GM21576 (cell line): ENCODE results near the gene ANKH.
"Not testable (repeated sequence)": the region's sequence is repeated elsewhere in the genome, so short reads cannot be mapped to it uniquely, and the experiment has no call there.

Source experiments
- ATAC-seq: cut with Tn5 transposase; IDR thresholded peaks from one replicate; pipeline ENCODE4 v1.9.1; 2021; ENCODE audit warnings: mild to moderate bottlenecking, moderate library complexity; ENCODE audit not compliant: unreplicated experiment

Gene ANKH

DNA sequence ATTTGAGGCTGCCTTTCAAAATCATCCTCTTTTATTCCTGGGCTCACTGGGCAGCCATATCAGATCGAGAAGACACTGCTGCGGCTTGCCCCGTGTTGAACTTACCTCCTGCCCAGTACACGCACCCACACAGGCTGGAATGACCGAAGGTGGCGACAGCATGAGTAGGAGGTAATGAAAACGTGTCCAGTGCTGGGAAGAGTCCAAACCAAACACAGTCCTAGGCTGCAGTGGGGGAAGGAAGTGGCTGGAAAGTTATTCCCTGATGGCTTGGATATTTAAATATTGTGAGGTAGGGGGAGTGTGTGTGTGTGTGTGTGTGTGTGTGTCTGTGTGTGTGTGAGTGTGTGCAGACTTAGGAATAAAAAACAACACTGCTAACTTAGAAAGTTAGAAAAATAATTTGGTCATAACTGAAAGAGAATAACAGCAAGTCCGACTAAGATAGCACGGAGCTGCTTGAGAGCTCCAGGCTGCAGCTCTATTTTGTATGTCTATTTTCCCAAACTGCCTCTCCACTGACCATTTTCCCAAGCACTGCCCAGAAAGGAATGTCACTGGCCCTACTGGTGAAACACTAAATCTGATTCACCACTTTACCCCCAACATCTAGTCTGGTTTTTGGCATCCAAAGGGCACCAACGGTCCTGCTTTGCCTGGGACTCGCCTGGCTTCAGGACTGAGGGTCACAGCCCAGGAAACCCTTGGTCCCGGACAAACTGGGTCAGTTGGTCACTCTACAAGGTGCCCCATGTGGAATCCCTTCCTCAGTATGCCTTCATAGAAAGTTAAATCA, 41.2 kb downstream of the ANKH start:
- ATAC-seq = no peak

DNA sequence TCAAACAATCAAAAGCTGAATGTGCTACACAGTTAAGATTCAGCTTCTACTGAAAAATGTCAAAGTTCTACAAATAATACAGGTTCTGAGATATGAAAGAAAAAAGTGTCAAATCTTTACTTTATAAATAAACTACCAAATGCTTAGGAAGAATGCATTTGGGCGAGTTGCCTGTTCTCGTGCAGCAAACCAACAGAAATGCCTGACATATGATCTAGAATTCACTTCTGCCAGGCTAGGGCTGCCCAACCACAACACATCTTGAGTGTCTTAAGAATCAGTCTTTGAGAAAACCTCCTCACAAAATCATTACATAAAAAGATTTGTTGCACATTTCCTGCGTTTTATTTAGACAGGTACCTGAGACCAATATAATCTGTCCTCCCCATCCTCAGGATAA, 42.2 kb downstream of the ANKH start:
- ATAC-seq = no peak

DNA sequence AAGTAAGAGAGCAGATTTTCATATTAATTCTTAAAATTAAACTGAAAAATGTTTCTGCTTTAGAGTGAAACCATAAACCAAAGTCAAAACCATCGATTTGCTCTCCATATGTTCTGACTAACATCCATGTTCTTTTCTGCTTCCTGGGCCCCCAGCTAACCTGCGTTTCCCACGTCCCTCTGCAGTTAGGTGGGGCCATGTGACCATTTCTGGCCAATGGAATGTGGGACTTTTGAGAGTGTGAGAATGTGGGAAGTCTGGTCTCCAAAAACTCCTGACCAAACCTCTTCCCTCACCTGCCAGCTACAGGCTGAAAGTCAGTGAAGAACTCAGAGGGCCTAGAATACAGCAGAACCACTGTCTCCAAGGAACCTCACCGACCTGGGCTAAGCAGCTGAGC, 44.9 kb downstream of the ANKH start:
- no peak for ATAC-seq

DNA sequence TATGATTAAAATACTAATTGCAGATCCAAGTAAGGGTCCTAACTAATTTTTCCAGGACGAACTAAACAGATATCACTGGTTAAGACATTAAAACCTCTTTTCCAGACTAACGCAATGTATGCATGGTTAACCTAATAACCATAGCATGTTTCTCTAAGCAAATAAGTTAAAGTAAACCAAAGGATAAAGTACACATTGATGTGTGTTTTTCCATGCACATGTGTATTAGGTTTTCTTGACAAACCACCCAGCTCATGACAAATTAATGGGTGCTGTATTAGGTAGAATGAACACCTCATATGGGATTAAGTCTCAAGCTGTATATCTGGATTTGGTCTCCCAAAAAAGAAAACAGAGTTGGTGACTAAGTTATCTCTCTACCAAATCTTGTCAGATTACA, 45.6 kb downstream of the ANKH start:
- no peak for ATAC-seq

DNA sequence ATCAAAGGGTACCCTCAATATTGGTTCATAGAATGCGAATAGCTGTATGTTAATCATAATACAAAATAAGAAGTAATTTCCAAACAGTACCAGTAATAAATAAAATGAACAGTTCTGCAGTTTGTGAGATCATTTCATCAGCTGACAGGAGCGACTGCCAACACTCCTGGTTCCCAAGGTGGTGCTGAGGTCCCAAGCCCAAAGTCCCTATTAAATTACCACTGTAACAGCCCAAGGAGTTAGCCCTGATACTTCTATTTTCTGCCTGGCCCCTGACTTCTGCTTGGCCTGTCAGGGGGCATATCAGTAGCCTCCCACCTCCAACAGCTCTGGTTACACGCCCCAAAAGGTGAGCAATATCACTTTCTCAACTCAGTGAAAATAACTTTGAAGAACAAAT, 47.1 kb downstream of the ANKH start:
- ATAC-seq = no peak

DNA sequence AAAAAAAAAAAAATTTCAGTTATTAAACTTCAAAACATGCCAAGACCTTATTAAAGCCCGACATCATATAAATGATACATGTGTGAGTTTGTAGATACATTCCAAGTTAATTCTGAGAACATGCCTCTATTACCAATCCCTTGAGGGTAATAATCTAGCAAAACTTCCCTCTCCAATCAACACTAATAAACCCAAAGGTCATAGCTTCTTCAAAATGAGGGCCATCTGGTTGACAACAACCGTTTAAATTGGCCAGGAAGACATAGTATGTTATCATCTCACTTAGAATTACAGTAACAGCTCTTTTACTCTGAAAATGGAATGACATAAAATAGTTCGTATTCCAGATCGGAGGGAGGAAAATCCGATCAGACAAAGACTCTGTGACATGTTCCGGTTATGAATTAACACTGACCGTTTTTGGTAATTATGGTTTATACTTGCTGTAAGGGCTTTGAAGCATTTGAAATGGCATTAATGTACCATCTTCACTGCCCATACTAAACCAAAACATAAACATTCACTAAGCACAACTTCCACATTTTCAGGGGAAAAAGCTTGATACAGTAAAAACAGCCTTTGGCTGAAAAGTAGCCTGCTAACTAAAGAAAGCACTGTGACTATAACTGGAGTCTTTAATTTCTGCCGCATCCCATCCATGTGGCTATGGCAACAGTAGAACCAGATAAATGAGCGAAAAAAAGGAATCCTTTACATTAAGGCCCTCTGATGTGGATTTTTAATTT, 50.3 kb downstream of the ANKH start:
- no peak for ATAC-seq

DNA sequence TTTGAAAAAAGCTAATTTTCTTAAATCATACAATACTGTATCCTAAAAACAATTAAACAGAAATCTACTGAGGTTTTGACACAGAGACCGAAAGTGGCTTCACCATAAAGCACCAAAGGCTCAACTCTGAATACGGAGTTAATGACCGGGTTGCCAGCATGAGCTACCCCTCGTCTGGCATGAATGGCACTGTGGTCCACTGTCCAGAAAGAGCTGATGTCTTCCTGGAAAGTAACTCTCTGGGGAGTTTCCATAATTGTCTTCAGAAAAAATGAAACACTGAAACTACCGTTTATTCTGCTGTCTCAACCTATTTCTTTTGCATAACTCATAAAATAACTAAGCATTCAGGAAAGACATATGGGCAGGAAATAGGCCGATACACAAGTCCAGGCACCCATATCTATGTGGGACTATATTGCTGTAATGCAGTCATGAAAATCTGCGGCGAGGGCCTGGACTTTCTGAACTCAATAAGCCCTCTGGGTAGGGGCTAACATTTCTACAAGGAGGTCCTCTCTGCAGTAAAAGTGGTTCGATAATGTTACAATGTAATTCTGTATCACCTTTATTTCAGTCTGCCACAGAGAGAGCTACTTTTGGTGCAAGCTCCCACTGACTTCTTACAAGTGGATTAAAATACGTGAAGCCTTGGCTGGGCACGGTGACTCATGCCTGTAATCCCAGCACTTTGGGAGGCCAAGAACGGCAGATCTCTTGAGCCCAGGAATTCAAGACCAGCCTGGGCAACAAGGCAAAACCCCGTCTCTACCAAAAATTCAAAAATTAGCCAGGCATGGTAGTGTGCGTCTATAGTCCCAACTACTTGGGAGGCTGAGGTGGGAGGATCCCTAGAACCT, 52.4 kb downstream of the ANKH start:
- no peak for ATAC-seq

DNA sequence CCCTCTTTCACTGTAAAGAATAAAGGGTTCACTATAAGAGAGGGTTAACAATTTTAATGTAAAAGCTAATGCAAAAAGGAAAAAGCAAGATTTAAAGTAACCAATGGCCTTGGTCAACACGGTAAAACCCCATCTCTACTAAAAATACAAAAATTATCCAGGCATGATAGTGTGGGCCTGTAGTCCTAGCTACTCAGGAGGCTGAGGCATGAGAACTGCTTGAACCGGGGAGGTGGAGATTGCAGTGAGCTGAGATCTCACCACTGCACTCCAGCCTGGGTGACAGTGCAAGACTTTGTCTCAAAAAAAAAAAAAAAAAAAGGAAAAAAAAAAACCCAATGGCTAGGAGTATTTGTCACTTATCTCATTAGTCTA, 53.8 kb downstream of the ANKH start:
- not testable (repeated sequence) for ATAC-seq

DNA sequence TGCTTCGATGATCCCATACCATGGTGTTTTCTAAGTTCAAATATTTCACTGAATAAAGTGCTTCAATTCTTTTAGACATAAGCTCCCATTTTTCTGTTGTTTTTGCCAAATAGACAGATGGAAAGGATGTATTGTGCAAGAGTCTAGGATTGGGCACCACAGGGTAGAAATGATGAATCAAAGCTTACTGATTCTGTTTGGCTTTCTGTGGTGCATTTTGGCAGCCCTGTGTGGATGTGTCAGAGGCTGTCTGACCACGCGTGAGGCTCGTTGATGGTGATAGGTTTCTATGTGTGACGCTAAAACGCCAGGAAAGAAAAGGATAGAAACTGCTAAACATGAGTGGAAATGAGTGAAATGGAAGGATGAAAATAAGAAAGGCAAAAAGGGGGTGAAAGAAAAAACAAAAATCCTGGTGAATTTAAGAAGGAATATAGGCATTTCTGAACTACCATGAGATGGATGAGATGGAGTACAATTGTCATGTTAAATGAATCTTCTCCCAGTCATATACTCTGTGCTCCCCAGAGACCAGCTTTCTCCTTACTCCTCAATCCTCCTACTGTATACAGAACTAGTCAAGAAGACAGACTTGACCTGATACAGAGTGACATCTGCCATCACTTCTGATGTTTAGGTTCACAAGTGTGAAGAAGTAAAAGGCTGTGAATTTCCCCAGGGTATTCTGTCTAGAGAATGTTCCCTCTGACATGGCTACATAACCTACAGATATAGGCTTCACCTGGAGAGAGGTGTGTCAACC, 54.4 kb downstream of the ANKH start:
- no peak for ATAC-seq

DNA sequence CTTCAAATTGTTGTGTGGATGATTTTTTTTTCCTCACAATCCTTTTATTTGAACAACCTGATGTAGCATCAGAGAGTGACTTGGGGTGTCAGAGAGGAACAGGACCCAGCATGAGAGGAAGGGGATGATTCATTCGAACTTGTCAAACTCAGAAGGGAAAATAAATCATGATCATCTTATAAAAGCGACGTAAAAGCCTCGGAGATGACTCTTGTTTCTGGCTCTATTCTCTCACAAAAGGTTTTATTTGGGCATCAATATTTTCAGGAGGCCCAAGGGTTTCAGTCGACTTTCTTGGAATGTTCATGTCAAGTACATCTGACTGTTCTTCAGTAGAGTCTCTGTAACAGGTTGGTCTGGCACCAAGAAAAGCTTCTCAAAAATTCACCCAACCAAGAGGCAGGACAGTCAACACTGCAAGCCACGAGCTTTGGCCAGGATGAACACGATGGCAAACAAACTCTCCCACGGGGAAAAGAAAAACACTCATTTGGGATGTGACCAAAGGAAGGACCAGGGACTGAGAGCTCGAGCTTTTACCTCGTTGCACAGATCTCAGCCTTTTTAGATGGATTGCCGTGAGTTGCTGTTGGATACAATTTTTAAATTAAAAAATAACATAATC, 55.1 kb downstream of the ANKH start:
- no peak for ATAC-seq

DNA sequence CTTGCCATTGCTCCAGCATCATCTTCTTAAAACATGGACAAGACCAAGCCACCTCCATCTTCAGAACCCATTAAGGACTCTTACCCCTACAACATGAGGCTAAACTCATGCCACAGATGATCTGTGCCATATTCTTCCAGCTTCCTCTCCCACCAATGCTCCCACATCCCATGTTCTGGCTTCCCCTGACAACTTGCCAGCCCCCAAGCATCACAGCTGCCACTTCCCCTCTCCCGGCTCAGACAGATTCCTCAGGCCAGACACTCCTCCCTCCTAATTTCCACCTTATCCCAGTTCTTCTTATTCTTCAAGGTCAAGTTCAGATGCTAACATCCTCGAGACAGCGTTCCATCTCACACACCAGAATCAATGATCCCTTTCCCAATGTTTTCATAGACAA, 57.8 kb downstream of the ANKH start:
- ATAC-seq = no peak

DNA sequence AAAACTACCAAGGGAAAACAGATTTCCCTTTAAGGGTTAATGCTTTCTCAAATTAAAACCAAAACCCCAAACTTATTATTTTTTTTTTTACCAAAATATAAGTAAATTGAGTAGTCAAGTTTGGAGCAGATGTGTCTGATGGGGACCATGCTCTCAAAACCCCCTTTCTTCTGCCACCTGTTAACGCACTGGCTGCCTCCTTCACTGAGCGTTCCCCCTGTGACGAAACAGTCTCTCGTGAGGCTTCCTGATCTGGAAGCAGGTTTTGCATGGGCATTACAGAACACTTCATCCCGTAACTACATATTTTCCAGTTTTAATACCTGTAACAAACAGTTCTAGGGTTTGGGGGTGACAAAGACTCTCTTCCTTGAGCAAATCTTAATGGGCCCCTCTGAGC, 59.4 kb downstream of the ANKH start:
- ATAC-seq = no peak

DNA sequence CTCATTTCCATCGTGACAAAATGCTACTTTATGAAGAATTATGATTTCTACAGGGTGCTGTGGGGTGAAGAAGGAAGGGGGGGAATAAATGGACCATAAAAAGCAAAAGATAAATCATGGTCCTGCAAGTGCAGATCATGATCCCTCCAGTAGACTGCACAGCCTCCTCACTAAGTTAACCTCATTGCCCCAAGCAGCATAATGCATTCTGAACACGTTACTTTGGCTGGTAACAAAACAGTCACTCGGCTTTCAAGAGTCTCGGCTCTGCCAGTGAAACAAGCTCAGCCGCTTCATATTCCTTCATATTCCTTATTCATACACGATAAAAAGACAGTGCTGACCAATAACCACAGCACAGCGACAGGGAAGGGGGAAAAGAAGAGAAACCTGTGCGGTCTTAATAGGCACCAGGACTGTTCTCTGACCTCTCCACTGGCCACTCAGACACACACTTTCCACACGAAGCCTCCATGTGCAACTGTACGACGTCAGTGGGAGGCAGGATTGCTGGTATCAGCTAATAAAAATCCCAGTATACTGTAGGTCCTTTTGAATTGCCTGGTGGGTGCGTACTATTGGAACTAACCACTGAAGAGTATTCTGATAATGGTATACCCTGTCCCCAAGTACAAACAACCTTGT, 60.5 kb downstream of the ANKH start:
- no peak for ATAC-seq

DNA sequence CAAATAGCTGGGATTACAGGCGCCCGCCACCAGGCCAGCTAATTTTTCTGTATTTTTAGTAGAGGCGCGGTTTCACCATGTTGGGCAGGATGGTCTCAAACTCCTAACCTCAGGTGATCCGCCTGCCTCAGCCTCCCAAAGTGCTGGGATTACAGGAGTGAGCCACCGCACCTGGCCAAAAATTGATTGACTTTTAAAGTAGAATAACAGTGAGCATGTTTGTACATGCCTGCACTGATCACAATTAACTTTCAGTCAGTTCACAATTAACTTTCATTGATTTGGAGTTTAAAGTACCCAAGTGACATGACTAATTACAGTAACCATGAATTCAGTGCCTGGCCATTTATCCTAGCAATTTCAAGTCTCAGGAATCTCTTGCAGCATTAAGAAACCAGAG, 61.3 kb downstream of the ANKH start:
- ATAC-seq = no peak

DNA sequence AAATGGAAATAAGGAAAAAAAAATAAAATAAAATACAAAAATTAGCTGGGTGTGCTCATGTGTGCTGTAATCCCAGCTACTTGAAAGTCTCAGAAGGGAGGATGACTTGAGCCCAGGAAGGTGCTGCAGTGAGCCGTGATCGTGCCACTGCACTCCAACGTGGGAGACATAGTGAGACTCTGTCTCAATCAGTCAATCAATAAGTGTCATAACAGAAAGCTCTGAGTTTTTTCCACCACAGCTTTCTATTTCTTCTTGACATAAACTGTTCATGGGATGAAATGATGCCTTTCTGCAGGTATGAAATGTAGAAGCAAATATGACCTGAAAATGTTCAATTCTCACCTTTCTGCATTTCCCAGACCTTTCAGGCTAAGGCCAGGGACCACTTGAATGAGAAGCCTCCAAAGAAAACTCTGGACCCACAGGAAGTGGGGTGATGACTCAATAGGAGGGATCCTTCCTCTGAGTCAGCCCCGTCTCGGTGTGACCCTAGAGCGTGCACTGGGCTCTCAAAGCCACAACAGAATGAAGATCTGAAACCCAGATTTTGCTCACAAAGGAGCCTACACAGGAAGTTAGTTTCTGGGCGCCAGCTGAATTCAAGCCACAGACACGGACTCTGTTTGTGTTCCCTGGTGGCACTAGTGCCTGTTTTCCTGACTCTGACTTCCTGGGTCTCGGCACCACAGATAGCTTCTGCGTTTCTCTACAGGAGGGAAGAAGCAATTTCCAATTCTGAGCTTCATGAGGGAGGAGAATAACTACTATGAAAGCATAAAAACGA, 62.0 kb downstream of the ANKH start:
- ATAC-seq = peak; percentile 97

DNA sequence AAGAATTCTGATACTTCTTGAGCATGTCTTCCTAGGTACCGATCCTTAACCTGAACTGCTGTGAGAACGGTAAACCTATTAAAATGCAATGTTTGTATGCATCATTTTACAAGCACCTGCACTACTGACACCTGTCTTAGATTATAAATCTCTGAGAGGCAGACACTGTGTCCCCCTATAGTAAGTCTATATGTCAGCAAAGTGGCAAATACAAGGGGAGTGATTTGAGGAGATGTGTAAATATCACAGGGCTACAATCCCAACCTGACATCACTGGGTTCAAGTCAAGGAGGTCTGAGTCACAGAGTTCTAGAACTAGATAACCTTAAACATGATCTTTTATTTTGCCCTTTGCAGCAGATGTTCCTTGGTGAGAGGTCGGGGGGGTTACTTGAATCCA, 64.1 kb downstream of the ANKH start:
- ATAC-seq = no peak

DNA sequence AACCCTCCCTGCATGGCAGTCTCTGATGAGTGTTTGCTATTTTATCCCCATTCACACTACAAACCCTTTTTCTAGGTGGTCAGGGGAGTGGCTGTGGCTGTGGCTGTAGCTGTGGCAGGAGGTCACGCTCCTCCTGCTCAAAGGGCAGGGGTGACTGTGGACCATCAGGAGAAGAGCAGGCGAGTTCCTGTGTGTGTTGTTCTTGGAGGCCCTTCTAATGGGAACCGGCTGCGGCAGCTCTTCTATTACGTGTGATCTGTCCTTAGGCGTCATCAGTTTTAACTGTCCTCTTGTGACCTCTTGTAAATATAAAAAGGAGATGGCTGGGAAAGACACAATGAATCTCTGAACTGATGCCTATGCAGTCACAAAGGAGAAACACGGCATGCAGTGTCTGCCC, 65.1 kb downstream of the ANKH start:
- no peak for ATAC-seq

DNA sequence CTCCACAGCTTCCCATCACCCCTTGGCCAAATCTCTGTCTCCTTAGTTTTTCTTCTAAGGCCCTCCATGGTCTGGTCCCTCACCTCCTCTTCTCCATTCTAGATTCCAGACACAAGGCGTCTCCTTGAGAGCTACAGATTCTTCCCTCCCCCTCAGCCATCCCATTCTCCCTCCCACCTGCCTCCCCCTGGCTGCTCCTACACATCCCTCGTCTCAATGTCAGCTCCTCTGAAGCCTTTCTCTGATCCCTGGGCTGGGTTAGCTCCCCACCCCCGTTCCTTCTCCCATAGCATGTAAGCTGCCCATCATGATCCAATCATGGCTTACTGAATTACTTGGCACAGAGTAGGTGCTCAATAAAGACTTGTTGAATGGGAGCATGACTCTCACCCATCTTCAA, 69.0 kb downstream of the ANKH start:
- ATAC-seq = no peak

DNA sequence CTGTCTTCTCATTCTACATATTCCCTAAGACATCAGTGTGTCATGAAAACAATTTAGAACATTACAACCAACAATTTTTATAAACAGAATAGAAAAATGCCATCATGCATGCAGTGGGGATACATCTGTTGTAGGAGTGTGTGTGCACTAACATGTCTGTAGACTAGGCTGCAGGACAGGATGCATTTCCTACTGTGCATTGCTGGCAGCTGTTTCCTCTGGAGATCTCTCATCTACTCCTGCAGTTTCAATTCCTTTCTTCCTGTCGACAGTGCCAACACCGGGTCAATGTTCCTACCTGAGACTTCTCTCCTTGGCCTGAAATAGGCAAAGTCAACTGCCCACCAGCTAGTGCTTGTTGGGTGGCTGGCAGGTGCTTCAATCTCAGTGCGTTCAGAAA, 69.8 kb downstream of the ANKH start:
- no peak for ATAC-seq
